H9 (cell line): ENCODE measurements around the gene CHAF1A. TPM values are rescaled to one million over a fixed set of nuclear protein-coding genes. Genes with fewer than 3 reads are reported as not detected.

Source experiments
- DNase-seq: peaks from one replicate; pipeline ENCODE4 v3.0.0-alpha.2; 2017
- H2AFZ ChIP-seq: one replicate; pipeline ENCODE4 v1.6.1; 2013; ENCODE audit warnings: mild to moderate bottlenecking, low read length, control low read depth, moderate library complexity
- H2AK5ac ChIP-seq: 2 replicates; pipeline ENCODE4 v1.6.1; 2013; ENCODE audit warnings: low read length, control low read depth, mixed read lengths; ENCODE audit not compliant: insufficient read length
- H2BK120ac ChIP-seq: one replicate; pipeline ENCODE4 v1.6.1; 2013; ENCODE audit warnings: low read depth, mild to moderate bottlenecking, low read length, control low read depth, inconsistent platforms; ENCODE audit not compliant: poor library complexity, severe bottlenecking
- H2BK12ac ChIP-seq: 2 replicates; pipeline ENCODE4 v1.6.1; 2013; ENCODE audit warnings: low read length, control low read depth, mixed read lengths, low read depth; ENCODE audit not compliant: insufficient read length
- H2BK15ac ChIP-seq: 2 replicates; pipeline ENCODE4 v1.6.1; 2013; ENCODE audit warnings: low read depth, low read length, control low read depth
- H2BK20ac ChIP-seq: one replicate; pipeline ENCODE4 v1.6.1; 2013; ENCODE audit warnings: low read depth, mild to moderate bottlenecking, low read length, control low read depth, inconsistent platforms; ENCODE audit not compliant: poor library complexity, severe bottlenecking
- H2BK5ac ChIP-seq: 2 replicates; pipeline ENCODE4 v1.6.1; 2013; ENCODE audit warnings: low read length, control low read depth, mixed read lengths; ENCODE audit not compliant: insufficient read length
- H3K14ac ChIP-seq: 2 replicates; pipeline ENCODE4 v1.6.1; 2013; ENCODE audit warnings: low read length, control low read depth; ENCODE audit not compliant: insufficient read depth
- H3K18ac ChIP-seq: 2 replicates; pipeline ENCODE4 v1.6.1; 2013; ENCODE audit warnings: low read depth, mild to moderate bottlenecking, mixed read lengths, low read length, control low read depth; ENCODE audit not compliant: insufficient read length
- H3K23ac ChIP-seq: 2 replicates; pipeline ENCODE4 v1.6.1; 2013; ENCODE audit warnings: low read length, control low read depth, mixed read lengths, low read depth; ENCODE audit not compliant: insufficient read length
- H3K23me2 ChIP-seq: 2 replicates; pipeline ENCODE4 v1.6.1; 2013; ENCODE audit warnings: low read depth, mild to moderate bottlenecking, mixed read lengths, low read length, control low read depth; ENCODE audit not compliant: insufficient read length, poor library complexity, severe bottlenecking
- H3K27ac ChIP-seq: 2 replicates; pipeline ENCODE4 v1.5.1; 2013; ENCODE audit warnings: low read length, control low read depth, mixed read lengths, low read depth; ENCODE audit not compliant: insufficient read length
- H3K27me3 ChIP-seq: 2 replicates; pipeline ENCODE4 v1.6.1; 2013; ENCODE audit warnings: low read length, control low read depth, inconsistent platforms; ENCODE audit not compliant: insufficient read depth
- H3K4ac ChIP-seq: 2 replicates; pipeline ENCODE4 v1.6.1; 2013; ENCODE audit warnings: low read depth, mild to moderate bottlenecking, control low read depth, inconsistent platforms, low read length, moderate library complexity
- H3K4me1 ChIP-seq: 2 replicates; pipeline ENCODE4 v1.6.1; 2013; ENCODE audit warnings: low read length, control low read depth, inconsistent platforms; ENCODE audit not compliant: insufficient read depth
- H3K4me2 ChIP-seq: 2 replicates; pipeline ENCODE4 v1.6.1; 2013; ENCODE audit warnings: low read length, control low read depth, mixed read lengths; ENCODE audit not compliant: insufficient read length, insufficient read depth
- H3K56ac ChIP-seq: 2 replicates; pipeline ENCODE4 v1.6.1; 2013; ENCODE audit warnings: low read depth, mild to moderate bottlenecking, mixed read lengths, low read length, control low read depth; ENCODE audit not compliant: insufficient read length
- H3K79me1 ChIP-seq: 2 replicates; pipeline ENCODE4 v1.6.1; 2013; ENCODE audit warnings: low read depth, mild to moderate bottlenecking, moderate library complexity, low read length, control low read depth, inconsistent platforms; ENCODE audit not compliant: insufficient read depth, poor library complexity, severe bottlenecking
- H3K79me2 ChIP-seq: 2 replicates; pipeline ENCODE4 v1.6.1; 2013; ENCODE audit warnings: low read length, control low read depth, inconsistent platforms; ENCODE audit not compliant: insufficient read depth
- H3K9ac ChIP-seq: 2 replicates; pipeline ENCODE4 v1.6.1; 2013; ENCODE audit warnings: low read length, control low read depth, mixed read lengths; ENCODE audit not compliant: insufficient read length; ENCODE audit errors: extremely low read depth
- H3K9me3 ChIP-seq: one replicate; pipeline ENCODE4 v1.6.1; 2013; ENCODE audit warnings: low read depth, low read length, inconsistent platforms; ENCODE audit not compliant: control insufficient read depth
- H3T11ph ChIP-seq: one replicate; pipeline ENCODE4 v1.6.1; 2013; ENCODE audit warnings: mild to moderate bottlenecking, low read length, control low read depth, inconsistent platforms
- H4K20me1 ChIP-seq: one replicate; pipeline ENCODE4 v1.6.1; 2013; ENCODE audit not compliant: control insufficient read depth, insufficient read length, insufficient read depth
- H4K5ac ChIP-seq: 2 replicates; pipeline ENCODE4 v1.6.1; 2013; ENCODE audit warnings: low read depth, mild to moderate bottlenecking, mixed read lengths, low read length, control low read depth; ENCODE audit not compliant: insufficient read length
- H4K8ac ChIP-seq: replicated peaks from 2 replicates; pipeline ENCODE4 v1.6.1; 2013; ENCODE audit warnings: low read length, control low read depth, mixed read lengths, low read depth; ENCODE audit not compliant: insufficient read length
- H4K91ac ChIP-seq: 2 replicates; pipeline ENCODE4 v1.6.1; 2013; ENCODE audit warnings: low read depth, mild to moderate bottlenecking, moderate library complexity, mixed read lengths, low read length, control low read depth; ENCODE audit not compliant: insufficient read length
- H3K27ac Mint-ChIP-seq, 3 experiments: 2 replicates in 2 of 3; 3 replicates in 1 of 3; pipeline ENCODE4 v1.8.0; 2020 to 2021; ENCODE audit warnings: mixed read lengths in 3 of 3, mild to moderate bottlenecking in 1 of 3, moderate library complexity in 1 of 3
- H3K27me3 Mint-ChIP-seq: 2 replicates; pipeline ENCODE4 v1.8.0; 2021; ENCODE audit warnings: low read depth, mild to moderate bottlenecking, moderate library complexity, mixed read lengths
- H3K36me3 Mint-ChIP-seq, 3 experiments: 2 replicates in 2 of 3; 3 replicates in 1 of 3; pipeline ENCODE4 v1.8.0; 2020 to 2021; ENCODE audit warnings: low read depth in 3 of 3, mixed read lengths in 3 of 3; ENCODE audit not compliant: insufficient read depth in 1 of 3
- H3K4me1 Mint-ChIP-seq, 2 experiments: 2 replicates each; pipeline ENCODE4 v1.8.0; 2020; ENCODE audit warnings: mixed read lengths in 2 of 2
- H3K4me3 Mint-ChIP-seq, 2 experiments: 2 replicates in 1 of 2; 3 replicates in 1 of 2; pipeline ENCODE4 v1.8.0; 2020 to 2021; ENCODE audit warnings: mild to moderate bottlenecking in 2 of 2, mixed read lengths in 2 of 2, moderate library complexity in 1 of 2
- H3K9me3 Mint-ChIP-seq, 2 experiments: 2 replicates in 1 of 2; 3 replicates in 1 of 2; pipeline ENCODE4 v1.8.0; 2020; ENCODE audit warnings: mild to moderate bottlenecking in 2 of 2, mixed read lengths in 2 of 2, moderate library complexity in 1 of 2
- CTCF ChIP-seq: fragments of 200-600 bp; sonication (generic); conservative IDR thresholded peaks from 3 replicates; pipeline ENCODE4 v1.8.0; 2021; ENCODE audit warnings: antibody characterized with exemption, mild to moderate bottlenecking
- WGBS: extraction: QIAGEN DNeasy Blood & Tissue Kit; methylation state at CpG from one replicate; pipeline ENCODE4 v1.1.7; 2013; ENCODE audit warnings: missing lambda C conversion rate, low lambda C conversion rate, mixed read lengths; ENCODE audit not compliant: insufficient read length; ENCODE audit errors: extremely low coverage; 5-methylcytosine and 5-hydroxymethylcytosine counted together
- total RNA-seq: library from RNA; stranded (reverse); gene quantifications from 2 replicates; pipeline ENCODE4 v1.2.1, GENCODE V29; 2021

CHAF1A gene
- total RNA-seq, 1 experiment from 2014 or later, result 143 TPM

- no peak overlapping the region for H3K18ac ChIP-seq
- Mint-ChIP-seq H3K27me3 (peaks cover 2% of the 10 kb centered on the region; the same call in 1 of the 2 replicates), H3K27ac (peak overlapping the region; percentile 53 to 96 (median 96)), H3K36me3 (no peaks in the 10 kb centered on the region; a peak in 1 of 7 replicates), H3K4me3 (0 out of 5 replicates have a peak overlapping the region, but pooled peaks of 1 of the 2 experiments have one; percentile 3), H3K9me3 (no peaks in the 10 kb centered on the region), H3K4me1 (peaks cover 38 to 48% of the 10 kb centered on the region in 2 experiments)
- H2BK15ac ChIP-seq, result no peak overlapping the region
- H4K8ac ChIP-seq, result no peak overlapping the region
- H3K56ac ChIP-seq, result no peak overlapping the region
- no peak overlapping the region for H3K23ac ChIP-seq
- no peak for DNase-seq
- H3K4me1 ChIP-seq, result peaks cover 8% of the 10 kb centered on the region; the same call in 1 of the 2 replicates
- no peak overlapping the region for H3K9ac ChIP-seq
- H4K20me1 ChIP-seq, result peaks cover 5% of the 10 kb centered on the region
- H3K4ac ChIP-seq, result no peak overlapping the region
- H3K27ac ChIP-seq, result no peak overlapping the region
- TF ChIP-seq CTCF, result 0 out of 3 replicates have a peak, but pooled peaks have one; percentile 6
- no peak overlapping the region for H3K4me2 ChIP-seq
- no peaks in the 10 kb centered on the region for H3K27me3 ChIP-seq
- no peaks in the 10 kb centered on the region for H3K23me2 ChIP-seq
- no peak overlapping the region for H2BK20ac ChIP-seq
- H4K5ac ChIP-seq, result no peak overlapping the region
- no peaks in the 10 kb centered on the region for H3K9me3 ChIP-seq
- H3K14ac ChIP-seq, result no peak overlapping the region; the same call in none of the 2 replicates
- no peak overlapping the region for H2AFZ ChIP-seq
- H3K79me1 ChIP-seq, result peaks cover 7% of the 10 kb centered on the region
- H3T11ph ChIP-seq, result no peak overlapping the region
- no peaks in the 10 kb centered on the region; the same call in 1 of the 2 replicates for H3K79me2 ChIP-seq
- no peak overlapping the region for H2AK5ac ChIP-seq
- no peak overlapping the region for H2BK120ac ChIP-seq
- H4K91ac ChIP-seq, result no peak overlapping the region
- WGBS, result no CpG with 5 or more reads among the region's 16 CpGs
- H2BK12ac ChIP-seq, result no peak overlapping the region
- H2BK5ac ChIP-seq, result no peak overlapping the region
Measured at GRCh38 chr19:4376028-4376670, 26.3 kb upstream of the CHAF1A start.
